Epithelial cell of proximal tubule (primary cell): ENCODE results near the gene CCER1. TPM values are rescaled to one million over a fixed set of nuclear protein-coding genes. Genes with fewer than 3 reads are reported as not detected.

ENCODE experiments used
- DNase-seq: peaks from one replicate; pipeline ENCODE4 v3.0.0-alpha.2; 2011; ENCODE audit warnings: low read depth
- H3K4me3 ChIP-seq: 2 replicates; pipeline ENCODE4 v1.5.1; 2011; ENCODE audit warnings: low read depth, mild to moderate bottlenecking, low read length
- CTCF ChIP-seq: conservative IDR thresholded peaks from 2 replicates; pipeline ENCODE4 v1.5.1; 2012; ENCODE audit warnings: low read depth, mild to moderate bottlenecking, low read length
- total RNA-seq: library from RNA; depleted of rRNA; stranded (reverse); fragments of >200 nt; gene quantifications from 2 replicates; pipeline ENCODE4 v1.2.3, GENCODE V29; 2015

Gene CCER1
- not detected in 2 replicates for total RNA-seq

GRCh38 chr12:90954921-90955320 lies at the start of gene CCER1:
CCER1 (minus strand) TSS chr12:90955176; CDS start chr12:90954742, 434 bp downstream.
- no peak for TF ChIP-seq CTCF
- no peak for DNase-seq
- H3K4me3 ChIP-seq: no peak within 1 kb of the TSS

GRCh38 chr12:91003737-91004136 lies 48.8 kb upstream of the CCER1 start:
- H3K4me3 ChIP-seq: no peak overlapping the region
- DNase-seq: no peak
- TF ChIP-seq CTCF: no peak

GRCh38 chr12:91001306-91001705 lies 46.3 kb upstream of the CCER1 start:
- no peak for DNase-seq
- no peak overlapping the region for H3K4me3 ChIP-seq
- TF ChIP-seq CTCF: no peak

- DNase-seq: no peak
- no peak for TF ChIP-seq CTCF
- no peak overlapping the region for H3K4me3 ChIP-seq
Measured at GRCh38 chr12:90999966-91000365, 45.0 kb upstream of the CCER1 start.

DNA sequence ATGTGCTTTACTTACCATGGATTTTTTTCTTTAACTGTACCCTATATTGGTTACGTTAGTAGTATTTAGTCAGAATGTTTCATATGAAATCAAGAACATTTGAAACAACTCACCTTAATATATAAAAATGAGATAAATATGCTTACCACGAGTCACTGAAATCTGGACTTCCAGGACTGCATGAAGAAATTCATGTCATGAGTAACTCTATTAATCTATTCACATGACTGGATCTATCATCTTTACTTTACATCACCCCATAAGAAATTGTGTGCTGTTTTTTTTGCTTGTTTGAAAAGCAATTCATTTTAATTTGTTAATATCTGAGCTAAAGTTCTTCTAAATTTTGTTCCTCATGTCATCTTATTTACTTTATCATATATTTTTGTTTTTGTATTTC lies 44.6 kb upstream of the CCER1 start:
- TF ChIP-seq CTCF: no peak
- DNase-seq: no peak
- no peak overlapping the region for H3K4me3 ChIP-seq

DNA sequence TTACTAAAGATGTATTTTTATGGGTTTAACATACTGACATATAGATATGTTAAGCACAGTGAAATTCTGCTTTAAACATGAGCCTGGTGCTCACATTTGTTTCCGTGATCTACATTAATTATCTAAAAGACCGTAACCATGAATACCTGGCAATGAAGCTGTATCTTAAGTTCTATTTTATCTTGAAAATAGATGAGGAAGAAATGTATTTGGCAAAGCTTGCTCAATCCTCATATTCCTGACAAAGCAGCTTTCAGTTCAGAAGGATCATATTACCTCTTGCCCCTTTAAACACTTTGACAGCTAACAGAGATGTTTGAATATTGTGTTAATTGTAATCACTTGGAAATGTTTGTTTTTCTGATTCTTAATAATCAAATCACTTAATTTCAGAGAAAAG lies 40.0 kb upstream of the CCER1 start:
- DNase-seq: no peak
- TF ChIP-seq CTCF: no peak
- no peak overlapping the region for H3K4me3 ChIP-seq

DNA sequence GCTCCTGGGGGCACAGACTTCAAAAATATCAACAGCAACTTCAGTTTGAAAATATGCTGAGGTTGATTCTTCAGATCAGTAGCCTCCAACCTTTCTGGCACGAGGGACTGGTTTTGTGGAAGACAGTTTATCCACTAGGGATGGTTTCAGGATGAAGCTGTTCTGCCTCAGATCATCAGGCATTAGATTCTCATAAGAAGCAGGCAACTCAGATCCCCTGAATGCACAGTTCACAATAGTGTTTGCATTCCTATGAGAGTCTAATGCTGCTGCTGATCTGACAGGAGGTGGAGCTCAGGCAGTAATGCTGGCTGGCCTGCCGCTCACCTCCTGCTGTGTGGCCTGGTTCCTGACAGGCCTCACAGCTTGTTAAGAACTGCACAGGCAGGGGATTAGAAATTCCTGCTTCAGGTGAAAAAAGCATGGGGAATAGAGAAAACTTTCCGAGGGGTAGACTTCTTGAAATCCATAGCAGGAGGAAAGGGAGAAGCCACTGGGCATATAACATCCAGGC lies 37.0 kb upstream of the CCER1 start:
- no peak for DNase-seq
- TF ChIP-seq CTCF: no peak
- no peak overlapping the region for H3K4me3 ChIP-seq
